ENCODE measurements around the gene EFNA5. TPM values are rescaled to one million over a fixed set of nuclear protein-coding genes. Genes with fewer than 3 reads are reported as not detected.

The EFNA5 gene
- total RNA-seq, 4 donors from 2014 or later: 2.8 to 5.7 (median 3.7) TPM

DNA sequence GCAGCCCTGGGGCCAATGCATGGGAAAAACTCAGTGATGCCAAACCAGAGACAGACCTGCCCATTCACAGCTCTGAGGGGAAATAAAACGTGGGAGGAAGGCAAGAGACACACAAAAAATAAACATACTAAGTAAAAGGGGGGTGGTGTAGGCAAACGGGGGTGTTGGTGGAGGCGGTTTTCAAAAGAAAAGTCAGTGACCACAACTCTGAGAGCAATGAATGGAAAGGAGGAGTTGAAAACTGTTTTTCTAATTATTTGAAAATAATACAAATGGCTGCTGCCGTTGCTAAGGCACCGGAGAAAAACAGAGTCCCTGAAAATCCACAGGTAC, 293.5 kb downstream of the EFNA5 start:
- Histone ChIP-seq H3K4me3 (no peak overlapping the region), H3K9me3 (no peaks in the 10 kb centered on the region), H3K4me1 (no peaks in the 10 kb centered on the region), H3K27ac (replicated peaks in 1 of 4) (no peak overlapping the region), H3K27me3 (no peaks in the 10 kb centered on the region), H3K36me3 (no peaks in the 10 kb centered on the region)
- intact Hi-C loops (cut with DNase I): no loop called here
- TF ChIP-seq EP300 (IDR thresholded peaks at IDR 0.05) (no peak), POLR2A (IDR thresholded peaks at IDR 0.05; ENCODE audit: low read depth) (no peak), POLR2AphosphoS5 (IDR thresholded peaks at IDR 0.05) (no peak), CTCF (IDR thresholded peaks at IDR 0.05) (no peak)
- DNase-seq (ENCODE audit: extremely low spot score): no peak
- WGBS: 88% methylated on average over 5 of the region's 5 CpGs

- H3K36me3 ChIP-seq: no peaks in the 10 kb centered on the region
- H3K27ac ChIP-seq (replicated peaks in 1 of 4): no peak overlapping the region
- intact Hi-C loops (cut with DNase I): no loop called here
- H3K4me3 ChIP-seq: no peak overlapping the region
- WGBS: 89% methylated on average over 11 of the region's 11 CpGs
- no peaks in the 10 kb centered on the region for H3K4me1 ChIP-seq
- TF ChIP-seq EP300 (IDR thresholded peaks at IDR 0.05) (no peak), POLR2A (IDR thresholded peaks at IDR 0.05; ENCODE audit: low read depth) (no peak), POLR2AphosphoS5 (IDR thresholded peaks at IDR 0.05) (no peak), CTCF (IDR thresholded peaks at IDR 0.05) (no peak)
- no peaks in the 10 kb centered on the region for H3K27me3 ChIP-seq
- DNase-seq (ENCODE audit: extremely low spot score): no peak
- no peaks in the 10 kb centered on the region for H3K9me3 ChIP-seq
Measured at GRCh38 chr5:107376546-107377276, 294.0 kb downstream of the EFNA5 start.

DNA sequence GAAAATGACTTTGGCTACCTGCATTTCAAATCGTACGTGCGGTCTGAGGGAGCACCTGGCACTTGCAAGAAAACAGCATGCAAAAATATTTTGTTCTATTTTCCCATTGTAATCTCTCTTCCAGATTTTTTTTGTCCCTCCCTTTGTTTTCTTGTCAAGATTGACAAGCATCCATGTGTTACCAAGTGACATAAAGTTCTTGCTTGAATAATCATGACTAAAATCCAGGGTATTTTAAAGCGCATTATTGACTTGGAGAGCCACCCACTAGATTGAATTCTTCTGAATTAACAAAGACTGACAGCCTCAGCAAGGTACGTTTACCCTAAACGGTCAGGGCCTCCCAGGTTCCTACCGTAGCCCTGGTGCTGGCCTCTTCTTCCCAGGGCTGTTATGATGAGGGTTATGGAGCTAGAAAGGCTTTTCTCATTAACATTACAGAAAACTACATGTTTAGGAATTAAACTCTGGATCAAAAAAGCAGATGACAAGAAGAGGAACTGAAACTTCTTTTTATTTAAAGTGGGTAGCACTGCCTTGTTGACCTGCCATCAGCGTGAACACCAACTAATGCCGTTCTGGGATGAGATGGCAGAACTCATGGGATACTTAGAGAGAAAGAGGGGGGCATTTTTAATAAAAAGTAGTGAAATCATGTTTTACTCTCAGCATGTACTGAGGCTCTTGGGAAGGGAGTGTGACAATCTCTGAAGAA, 297.0 kb downstream of the EFNA5 start:
- intact Hi-C loops (cut with DNase I): no loop called here
- DNase-seq (ENCODE audit: extremely low spot score): no peak
- WGBS: 83% methylated on average over 9 of the region's 9 CpGs

GRCh38 chr5:107372723-107373450, 297.9 kb downstream of the EFNA5 start:
- TF ChIP-seq CTCF (IDR thresholded peaks at IDR 0.05): no peak
- no peak for TF ChIP-seq POLR2A (IDR thresholded peaks at IDR 0.05; ENCODE audit: low read depth)
- no peak for TF ChIP-seq EP300 (IDR thresholded peaks at IDR 0.05)
- no peak for TF ChIP-seq POLR2AphosphoS5 (IDR thresholded peaks at IDR 0.05)
- Histone ChIP-seq H3K4me3 (no peak overlapping the region), H3K27ac (replicated peaks in 1 of 4) (no peak overlapping the region), H3K4me1 (no peaks in the 10 kb centered on the region), H3K9me3 (no peaks in the 10 kb centered on the region), H3K27me3 (no peaks in the 10 kb centered on the region), H3K36me3 (no peaks in the 10 kb centered on the region)
- intact Hi-C loops (cut with DNase I): no loop called here
- DNase-seq (ENCODE audit: extremely low spot score): no peak
- 60% methylated on average over 7 of the region's 7 CpGs for WGBS

More for the DNA sequence above, 297.0 kb downstream of the EFNA5 start:
- Histone ChIP-seq H3K27me3 (no peaks in the 10 kb centered on the region), H3K36me3 (no peaks in the 10 kb centered on the region), H3K4me3 (no peak overlapping the region), H3K9me3 (no peaks in the 10 kb centered on the region), H3K4me1 (no peaks in the 10 kb centered on the region), H3K27ac (replicated peaks in 1 of 4) (no peak overlapping the region)
- TF ChIP-seq EP300 (IDR thresholded peaks at IDR 0.05) (no peak), POLR2AphosphoS5 (IDR thresholded peaks at IDR 0.05) (no peak), CTCF (IDR thresholded peaks at IDR 0.05) (no peak), POLR2A (IDR thresholded peaks at IDR 0.05; ENCODE audit: low read depth) (no peak)
